Inferior parietal cortex (tissue), 1 donor: ENCODE data around the gene THOC2.

Source experiments
- DNase-seq: peaks from one replicate; pipeline ENCODE4 v3.0.0-alpha.2; 2016; ENCODE audit errors: extremely low spot score

The THOC2 gene

DNA sequence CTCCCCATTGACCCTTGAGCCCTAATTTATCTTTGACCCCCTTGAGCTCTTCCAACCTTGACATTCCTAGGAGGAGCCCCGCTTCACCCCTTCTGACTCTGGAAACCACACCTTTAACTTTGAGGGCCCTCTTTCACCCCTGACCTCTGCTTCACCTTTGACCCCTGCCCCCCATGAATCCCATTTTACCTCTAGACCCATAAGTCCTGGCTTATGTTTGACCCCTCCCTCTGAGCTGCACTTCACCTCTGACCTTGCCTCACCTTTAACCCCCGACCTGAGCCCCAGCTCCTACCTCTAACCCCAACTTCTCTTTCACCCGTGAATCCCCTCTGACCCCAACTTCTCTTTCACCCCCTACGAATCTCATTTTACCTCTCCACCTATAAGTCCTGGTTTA is 169.7 kb downstream of the THOC2 start:
- no peak for DNase-seq

DNA sequence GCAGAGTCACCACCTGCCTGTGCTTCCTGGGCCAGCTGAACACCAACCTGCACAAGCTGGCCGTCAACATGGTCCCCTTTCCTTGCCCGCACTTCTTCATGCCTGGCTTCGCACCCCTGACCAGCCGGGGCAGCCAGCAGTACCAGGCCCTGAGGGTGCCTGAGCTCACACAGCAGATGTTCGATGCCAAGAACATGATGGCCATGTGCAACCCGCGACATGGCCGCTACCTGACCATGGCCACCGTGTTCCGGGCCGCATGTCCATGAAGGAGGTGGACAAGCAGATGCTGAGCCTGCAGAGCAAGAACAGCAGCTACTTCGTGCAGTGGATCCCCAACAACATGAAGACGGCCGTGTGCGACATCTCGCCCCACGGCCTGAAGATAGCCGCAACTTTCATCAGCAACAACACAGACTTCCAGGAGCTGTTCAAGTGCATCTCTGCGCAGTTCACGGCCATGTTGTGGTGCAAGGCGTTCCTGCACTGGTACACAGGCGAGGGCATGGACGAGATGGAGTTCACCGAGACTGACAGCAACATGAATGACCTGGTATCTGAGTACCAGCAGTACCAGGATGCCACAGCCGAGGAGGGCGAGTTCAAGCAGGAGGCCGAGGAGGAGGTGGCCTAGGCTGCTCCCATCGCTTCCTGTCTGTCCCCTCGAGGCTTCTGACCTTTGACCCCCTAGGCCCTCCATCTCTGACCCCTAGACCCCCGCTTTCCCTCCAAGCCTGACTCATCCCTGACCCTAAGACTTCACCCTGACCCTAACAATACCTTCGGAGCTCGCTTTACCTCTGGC is 170.3 kb downstream of the THOC2 start:
- DNase-seq, result no peak

DNA sequence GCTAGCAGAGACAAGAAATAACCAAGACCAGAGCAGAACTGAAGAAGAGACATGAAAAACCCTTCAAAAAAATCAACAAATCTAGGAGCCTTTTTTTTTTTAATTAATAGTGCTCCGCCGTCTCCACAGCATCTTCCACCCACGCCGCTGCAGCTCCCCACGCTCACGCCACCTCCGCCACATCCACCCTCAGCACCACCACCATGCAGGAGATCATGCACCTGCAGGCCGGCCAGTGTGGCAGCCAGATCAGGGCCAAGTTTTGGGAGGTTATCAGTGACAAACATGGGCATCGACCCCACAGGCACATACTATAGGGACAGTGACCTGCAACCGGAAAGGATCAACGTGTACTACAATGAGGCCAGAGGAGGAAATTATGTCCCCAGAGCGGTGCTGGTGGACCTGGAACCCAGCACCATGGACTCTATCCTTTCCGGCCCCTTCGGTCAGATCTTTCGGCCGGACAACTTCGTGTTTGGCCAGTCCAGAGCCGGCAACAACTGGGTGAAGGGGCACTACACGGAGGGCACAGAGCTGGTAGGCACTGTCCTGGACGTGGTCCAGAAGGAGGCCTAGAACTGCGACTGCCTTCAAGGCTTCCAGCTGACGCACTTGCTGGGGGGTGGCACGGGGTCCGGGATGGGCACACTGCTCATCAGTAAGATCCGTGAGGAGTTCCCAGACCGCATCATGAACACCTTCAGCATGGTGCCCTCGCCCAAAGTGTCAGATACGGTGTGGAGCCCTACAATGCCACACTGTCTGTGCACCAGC is 171.2 kb downstream of the THOC2 start:
- no peak for DNase-seq

DNA sequence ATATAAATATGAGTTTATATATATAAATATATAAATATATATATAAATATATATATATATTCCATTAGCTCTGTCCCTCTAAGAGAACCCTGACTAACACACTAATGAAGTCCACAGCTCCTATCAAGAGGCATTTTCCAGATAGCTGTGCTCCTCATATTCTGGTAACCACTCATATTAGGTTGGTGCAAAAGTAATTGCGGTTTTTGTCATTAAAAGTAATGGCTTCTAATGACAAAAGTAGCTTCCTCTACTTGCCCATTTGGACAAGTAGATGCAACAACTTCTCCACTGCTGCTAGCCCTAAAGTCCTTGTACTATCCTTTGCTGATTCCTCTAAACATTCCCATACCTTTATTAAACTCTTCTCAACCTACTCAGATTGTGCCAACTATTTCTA is 182.0 kb downstream of the THOC2 start:
- no peak for DNase-seq
